ENCODE results near the gene ADA.
"Not testable (repeated sequence)": the region's sequence is repeated elsewhere in the genome, so short reads cannot be mapped to it uniquely, and the experiment has no call there.

Gene ADA

DNA sequence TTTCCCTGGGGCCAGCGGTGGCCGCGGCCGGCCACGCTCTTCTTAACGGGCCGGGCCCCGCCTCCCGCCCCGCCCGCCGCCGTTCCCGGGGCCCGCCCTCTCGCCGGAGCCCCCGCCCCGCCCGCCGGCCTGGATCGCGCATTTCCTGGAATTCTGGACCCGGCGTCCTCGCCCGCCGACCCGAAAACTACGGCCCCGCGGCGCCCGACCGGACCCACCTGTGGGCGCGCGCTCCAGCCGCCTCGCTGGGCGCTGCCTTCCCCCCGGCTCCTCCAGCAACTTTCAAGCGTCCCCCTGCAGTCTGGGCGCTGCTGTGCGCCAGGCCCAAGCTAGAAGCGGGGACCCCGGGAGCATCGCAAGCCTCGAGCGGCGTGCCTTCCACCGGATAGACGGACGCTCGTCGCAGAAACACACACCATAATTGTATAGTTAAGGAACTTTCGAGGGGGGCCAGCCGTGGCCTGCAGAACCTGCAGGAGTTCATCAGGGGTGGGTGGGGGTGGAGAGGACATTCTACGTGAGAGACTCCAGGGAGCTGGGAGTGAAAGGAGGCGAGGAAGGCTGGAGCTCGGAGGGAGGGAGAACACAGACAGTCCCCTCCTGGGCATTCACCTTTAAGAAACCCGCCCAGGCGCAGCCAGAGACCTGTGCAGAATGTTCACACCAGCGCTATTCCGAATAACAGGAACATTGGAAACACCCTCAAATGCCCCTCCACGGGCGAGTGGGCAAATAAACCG is at the start of gene ADA:
Gene ADA (minus strand): TSS at position 16 of the 740 bp plus-strand sequence. CDS start 92 bp downstream, outside the sequence.
- no peaks in the 10 kb centered on the region for H3K36me3 ChIP-seq (ENCODE audit: control insufficient read depth, insufficient read depth, low read length)
- H3K4me3 ChIP-seq (ENCODE audit: low read depth, low read length) = peak within 1 kb of the TSS; percentile 79
- no peaks in the 10 kb centered on the region for H3K9me3 ChIP-seq (ENCODE audit: control insufficient read depth, insufficient read depth, low read length)
- H3K27ac ChIP-seq (ENCODE audit: low read depth, low read length) = no peak within 1 kb of the TSS
- H3K27me3 ChIP-seq (ENCODE audit: control insufficient read depth, insufficient read depth, low read length) = peaks cover 31% of the 10 kb centered on the region
- peaks cover 15% of the 10 kb centered on the region for H3K4me1 ChIP-seq (ENCODE audit: control insufficient read depth, insufficient read depth, low read length)
- H3K9ac ChIP-seq (ENCODE audit: low read depth, low read length) = no peak within 1 kb of the TSS

DNA sequence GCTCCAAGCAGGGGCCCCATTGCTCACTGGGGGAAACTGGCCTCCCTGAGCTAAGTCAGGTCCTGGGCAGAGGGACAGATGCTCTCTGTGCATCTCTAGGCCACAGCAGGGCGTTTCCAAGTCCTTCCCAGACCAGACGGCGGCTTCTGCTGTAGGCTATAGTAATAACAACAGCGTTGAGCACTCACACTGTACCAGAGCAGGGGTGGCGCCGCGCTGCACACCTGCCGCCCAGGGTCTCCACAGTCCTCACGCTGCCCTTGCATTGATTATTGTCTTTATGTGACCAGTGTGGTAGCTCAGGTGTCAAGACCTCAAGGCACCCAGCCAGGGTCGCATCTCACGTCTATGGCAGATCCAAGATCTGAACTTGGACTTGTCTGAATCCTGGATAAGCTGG is 48.8 kb upstream of the ADA start:
- H3K4me1 ChIP-seq (ENCODE audit: control insufficient read depth, insufficient read depth, low read length) = peaks cover 20% of the 10 kb centered on the region
- no peaks in the 10 kb centered on the region for H3K9me3 ChIP-seq (ENCODE audit: control insufficient read depth, insufficient read depth, low read length)
- no peak overlapping the region for H3K4me3 ChIP-seq (ENCODE audit: low read depth, low read length)
- H3K27me3 ChIP-seq (ENCODE audit: control insufficient read depth, insufficient read depth, low read length) = no peaks in the 10 kb centered on the region
- H3K36me3 ChIP-seq (ENCODE audit: control insufficient read depth, insufficient read depth, low read length) = no peaks in the 10 kb centered on the region
- H3K27ac ChIP-seq (ENCODE audit: low read depth, low read length) = no peak overlapping the region
- no peak overlapping the region for H3K9ac ChIP-seq (ENCODE audit: low read depth, low read length)

DNA sequence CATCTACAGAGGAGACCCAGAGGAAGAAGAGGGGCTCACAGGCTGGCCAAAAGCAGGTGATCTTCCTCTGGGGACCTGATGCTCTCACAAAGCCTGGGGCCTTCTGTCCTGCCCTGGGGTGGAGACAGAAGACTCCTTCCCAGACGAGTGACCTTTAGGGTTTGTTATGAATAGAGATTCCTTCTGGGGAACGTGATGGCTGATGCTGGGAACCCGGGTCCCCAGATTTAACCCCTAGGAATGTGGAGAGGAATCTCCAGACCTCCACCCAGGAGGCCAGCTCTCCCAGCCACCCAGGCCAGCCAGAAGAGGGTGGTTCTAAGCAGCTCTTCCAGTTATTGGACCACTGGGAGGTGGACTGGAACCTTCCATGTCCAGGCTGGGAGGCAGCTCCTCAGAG is 46.9 kb upstream of the ADA start:
- H3K4me3 ChIP-seq (ENCODE audit: low read depth, low read length) = no peak overlapping the region
- H3K27ac ChIP-seq (ENCODE audit: low read depth, low read length) = no peak overlapping the region
- H3K9ac ChIP-seq (ENCODE audit: low read depth, low read length) = no peak overlapping the region
- peaks cover 20% of the 10 kb centered on the region for H3K4me1 ChIP-seq (ENCODE audit: control insufficient read depth, insufficient read depth, low read length)
- no peaks in the 10 kb centered on the region for H3K36me3 ChIP-seq (ENCODE audit: control insufficient read depth, insufficient read depth, low read length)
- H3K9me3 ChIP-seq (ENCODE audit: control insufficient read depth, insufficient read depth, low read length) = no peaks in the 10 kb centered on the region
- H3K27me3 ChIP-seq (ENCODE audit: control insufficient read depth, insufficient read depth, low read length) = no peaks in the 10 kb centered on the region

DNA sequence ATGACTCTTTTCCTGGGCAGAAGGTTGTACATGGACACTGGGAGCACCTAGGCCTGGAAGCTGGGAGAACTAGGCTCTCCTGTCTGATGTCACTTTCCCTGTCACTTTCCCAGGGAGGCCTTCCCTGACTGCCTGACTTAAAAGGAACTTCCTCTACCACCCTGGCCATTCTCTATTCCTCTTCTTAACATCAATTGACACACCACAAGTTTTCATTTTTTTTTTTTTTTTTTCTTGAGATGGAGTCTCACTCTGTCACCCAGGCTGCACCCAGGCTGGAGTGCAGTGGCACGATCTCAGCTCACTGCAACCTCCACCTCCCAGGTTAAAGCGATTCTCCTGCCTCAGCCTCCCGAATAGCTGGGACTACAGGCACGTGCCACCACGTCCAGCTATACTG is 45.5 kb upstream of the ADA start:
- H3K9me3 ChIP-seq (ENCODE audit: control insufficient read depth, insufficient read depth, low read length); H3K27ac ChIP-seq (ENCODE audit: low read depth, low read length); H3K9ac ChIP-seq (ENCODE audit: low read depth, low read length); H3K27me3 ChIP-seq (ENCODE audit: control insufficient read depth, insufficient read depth, low read length); H3K36me3 ChIP-seq (ENCODE audit: control insufficient read depth, insufficient read depth, low read length); H3K4me3 ChIP-seq (ENCODE audit: low read depth, low read length): not testable (repeated sequence)
- peaks cover 20% of the 10 kb centered on the region for H3K4me1 ChIP-seq (ENCODE audit: control insufficient read depth, insufficient read depth, low read length)

DNA sequence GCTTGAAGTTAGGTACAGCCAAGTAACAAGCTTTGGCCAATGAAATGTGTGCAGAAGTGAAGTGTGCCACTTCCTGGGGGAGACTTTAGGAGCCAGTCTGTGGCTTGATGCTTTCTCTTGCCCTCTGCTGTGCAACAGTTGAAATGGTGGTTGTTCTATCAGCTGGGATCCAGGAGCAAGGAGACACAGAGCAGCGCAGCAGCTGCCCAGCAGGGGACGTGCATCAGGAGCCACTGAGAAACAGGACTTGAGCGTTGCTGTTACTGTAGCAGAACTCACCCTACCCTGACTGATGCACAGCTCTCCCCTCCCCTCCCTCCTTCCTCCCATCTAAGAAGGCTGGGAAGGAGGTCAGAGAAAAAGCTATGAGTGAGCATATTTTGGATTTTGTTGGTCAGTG is 44.8 kb upstream of the ADA start:
- no peaks in the 10 kb centered on the region for H3K36me3 ChIP-seq (ENCODE audit: control insufficient read depth, insufficient read depth, low read length)
- no peaks in the 10 kb centered on the region for H3K27me3 ChIP-seq (ENCODE audit: control insufficient read depth, insufficient read depth, low read length)
- peaks cover 14% of the 10 kb centered on the region for H3K4me1 ChIP-seq (ENCODE audit: control insufficient read depth, insufficient read depth, low read length)
- no peaks in the 10 kb centered on the region for H3K9me3 ChIP-seq (ENCODE audit: control insufficient read depth, insufficient read depth, low read length)
- H3K4me3 ChIP-seq (ENCODE audit: low read depth, low read length) = no peak overlapping the region
- H3K9ac ChIP-seq (ENCODE audit: low read depth, low read length) = no peak overlapping the region
- H3K27ac ChIP-seq (ENCODE audit: low read depth, low read length) = no peak overlapping the region

DNA sequence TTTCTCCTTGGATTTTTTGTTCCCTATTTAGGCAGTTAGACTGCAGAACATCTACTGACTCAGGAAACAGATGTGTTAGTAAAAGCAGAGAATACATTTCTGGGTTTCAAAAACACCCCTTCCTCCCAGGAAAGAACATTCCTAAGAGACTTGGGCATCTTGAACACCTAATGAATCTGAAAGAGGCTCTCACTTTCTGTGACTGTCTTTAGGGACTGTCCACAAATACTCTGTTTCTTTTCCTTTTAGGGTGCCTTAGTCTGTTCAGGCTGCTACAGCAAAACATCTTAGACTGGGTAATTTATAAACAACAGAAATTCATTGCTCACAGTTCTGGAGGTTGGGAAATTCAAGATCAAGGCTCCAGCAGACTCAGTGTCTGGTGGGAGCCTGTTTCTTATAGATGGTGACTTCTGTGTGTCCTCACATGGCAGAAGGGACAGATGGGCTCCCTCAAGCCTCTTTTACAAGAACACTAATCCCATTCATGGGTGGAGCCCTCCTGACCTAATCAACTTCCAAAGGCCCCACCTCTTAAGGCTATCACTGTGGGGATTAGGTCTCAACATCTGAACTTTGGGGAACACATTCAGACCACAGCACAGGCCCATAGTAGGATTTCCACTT is 44.3 kb upstream of the ADA start:
- Histone ChIP-seq H3K9me3 (ENCODE audit: control insufficient read depth, insufficient read depth, low read length) (no peaks in the 10 kb centered on the region), H3K4me1 (ENCODE audit: control insufficient read depth, insufficient read depth, low read length) (peaks cover 9% of the 10 kb centered on the region), H3K9ac (ENCODE audit: low read depth, low read length) (no peak overlapping the region), H3K36me3 (ENCODE audit: control insufficient read depth, insufficient read depth, low read length) (no peaks in the 10 kb centered on the region), H3K4me3 (ENCODE audit: low read depth, low read length) (no peak overlapping the region), H3K27me3 (ENCODE audit: control insufficient read depth, insufficient read depth, low read length) (no peaks in the 10 kb centered on the region), H3K27ac (ENCODE audit: low read depth, low read length) (no peak overlapping the region)

DNA sequence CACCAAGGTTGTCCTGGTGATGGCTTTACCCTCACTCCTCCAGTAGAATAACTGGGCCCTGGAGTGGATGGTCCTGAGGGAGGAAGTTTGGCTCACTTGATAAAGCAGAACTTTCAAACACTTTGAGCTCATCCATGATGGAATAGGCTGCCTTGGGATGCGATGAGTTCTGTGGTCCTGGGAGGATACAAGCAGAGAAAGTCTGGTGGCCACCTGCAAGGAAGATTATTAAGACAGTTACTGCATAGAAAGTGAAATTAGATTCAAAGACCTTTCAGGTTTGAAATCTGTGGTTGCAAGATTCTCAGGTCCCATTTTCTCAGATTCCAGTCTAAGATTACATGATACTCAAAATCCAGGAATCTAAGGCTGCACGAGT is 43.8 kb upstream of the ADA start:
- no peak overlapping the region for H3K27ac ChIP-seq (ENCODE audit: low read depth, low read length)
- no peaks in the 10 kb centered on the region for H3K27me3 ChIP-seq (ENCODE audit: control insufficient read depth, insufficient read depth, low read length)
- no peaks in the 10 kb centered on the region for H3K9me3 ChIP-seq (ENCODE audit: control insufficient read depth, insufficient read depth, low read length)
- no peaks in the 10 kb centered on the region for H3K36me3 ChIP-seq (ENCODE audit: control insufficient read depth, insufficient read depth, low read length)
- H3K4me1 ChIP-seq (ENCODE audit: control insufficient read depth, insufficient read depth, low read length) = peaks cover 8% of the 10 kb centered on the region
- H3K9ac ChIP-seq (ENCODE audit: low read depth, low read length) = no peak overlapping the region
- H3K4me3 ChIP-seq (ENCODE audit: low read depth, low read length) = no peak overlapping the region

DNA sequence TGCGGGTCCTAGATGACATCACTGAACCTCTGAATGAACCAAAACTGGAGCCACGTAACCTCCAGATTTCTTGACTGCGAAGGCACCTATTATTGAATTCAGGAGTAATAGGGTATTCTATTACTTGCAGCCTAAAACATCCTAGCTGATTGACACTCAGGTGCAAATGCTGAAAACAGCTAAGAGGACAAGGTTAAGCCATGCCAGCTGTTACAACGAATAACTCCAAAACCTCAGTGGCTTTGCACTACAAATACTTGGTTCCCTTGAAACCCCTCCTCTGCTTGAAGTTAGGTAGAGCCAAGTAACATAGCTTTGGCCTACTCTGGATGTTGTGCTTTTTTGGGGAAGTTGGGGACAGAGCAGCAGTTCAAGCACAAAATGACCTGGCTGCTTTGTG is 42.7 kb upstream of the ADA start:
- no peak overlapping the region for H3K4me3 ChIP-seq (ENCODE audit: low read depth, low read length)
- H3K9ac ChIP-seq (ENCODE audit: low read depth, low read length) = no peak overlapping the region
- no peaks in the 10 kb centered on the region for H3K36me3 ChIP-seq (ENCODE audit: control insufficient read depth, insufficient read depth, low read length)
- peaks cover 8% of the 10 kb centered on the region for H3K4me1 ChIP-seq (ENCODE audit: control insufficient read depth, insufficient read depth, low read length)
- no peaks in the 10 kb centered on the region for H3K27me3 ChIP-seq (ENCODE audit: control insufficient read depth, insufficient read depth, low read length)
- H3K27ac ChIP-seq (ENCODE audit: low read depth, low read length) = no peak overlapping the region
- H3K9me3 ChIP-seq (ENCODE audit: control insufficient read depth, insufficient read depth, low read length) = no peaks in the 10 kb centered on the region

DNA sequence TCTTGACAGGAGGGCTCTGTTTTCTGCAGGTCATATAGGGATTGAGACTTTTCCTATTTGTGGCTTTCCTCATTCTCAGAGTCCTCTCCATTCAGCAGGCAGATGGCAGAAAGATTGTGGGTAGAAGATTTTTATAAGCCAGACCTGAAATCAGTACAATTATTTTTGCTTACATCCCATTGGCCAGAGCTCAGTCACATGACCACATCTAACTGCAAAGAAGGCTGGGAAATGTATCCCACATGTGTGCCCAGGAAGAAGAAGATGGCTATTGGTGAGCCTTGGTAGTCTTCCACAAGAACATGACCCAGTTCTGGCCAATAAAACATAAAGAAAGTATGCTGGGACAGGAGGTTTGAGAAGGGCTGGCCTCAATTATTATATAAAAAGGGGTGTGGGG is 42.1 kb upstream of the ADA start:
- no peaks in the 10 kb centered on the region for H3K36me3 ChIP-seq (ENCODE audit: control insufficient read depth, insufficient read depth, low read length)
- H3K27me3 ChIP-seq (ENCODE audit: control insufficient read depth, insufficient read depth, low read length) = no peaks in the 10 kb centered on the region
- no peaks in the 10 kb centered on the region for H3K9me3 ChIP-seq (ENCODE audit: control insufficient read depth, insufficient read depth, low read length)
- no peak overlapping the region for H3K9ac ChIP-seq (ENCODE audit: low read depth, low read length)
- H3K4me3 ChIP-seq (ENCODE audit: low read depth, low read length) = no peak overlapping the region
- H3K27ac ChIP-seq (ENCODE audit: low read depth, low read length) = no peak overlapping the region
- peaks cover 8% of the 10 kb centered on the region for H3K4me1 ChIP-seq (ENCODE audit: control insufficient read depth, insufficient read depth, low read length)

DNA sequence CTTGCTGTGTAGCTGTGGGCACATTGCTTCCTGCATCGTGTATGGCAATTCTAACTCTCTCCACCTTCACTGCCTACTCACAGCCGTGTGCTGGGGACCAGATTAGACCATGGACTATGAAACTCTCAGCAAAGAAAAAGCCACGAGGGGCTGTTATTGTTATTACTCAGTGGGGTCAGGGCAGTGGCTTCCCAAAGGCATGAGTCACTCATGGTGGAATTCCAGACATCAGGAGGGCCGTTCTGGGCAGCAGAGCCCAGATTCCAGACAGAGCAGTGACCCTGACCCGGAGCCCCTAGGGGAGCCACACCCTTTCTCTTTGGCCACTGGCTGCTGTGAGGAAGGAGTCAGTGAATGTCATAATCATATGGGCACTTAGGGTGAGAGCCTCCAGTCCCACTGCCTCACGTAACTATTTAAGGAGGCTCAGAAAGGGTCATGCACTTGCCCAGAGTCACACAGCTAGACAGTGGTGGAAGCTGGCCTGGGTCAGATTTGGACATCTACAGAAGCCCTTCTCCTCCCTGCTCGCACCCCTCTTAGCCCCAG is 41.5 kb upstream of the ADA start:
- peak overlapping the region; percentile 43 for H3K27ac ChIP-seq (ENCODE audit: low read depth, low read length)
- H3K4me3 ChIP-seq (ENCODE audit: low read depth, low read length) = no peak overlapping the region
- H3K4me1 ChIP-seq (ENCODE audit: control insufficient read depth, insufficient read depth, low read length) = peaks cover 8% of the 10 kb centered on the region
- no peaks in the 10 kb centered on the region for H3K27me3 ChIP-seq (ENCODE audit: control insufficient read depth, insufficient read depth, low read length)
- H3K9me3 ChIP-seq (ENCODE audit: control insufficient read depth, insufficient read depth, low read length) = no peaks in the 10 kb centered on the region
- no peaks in the 10 kb centered on the region for H3K36me3 ChIP-seq (ENCODE audit: control insufficient read depth, insufficient read depth, low read length)
- no peak overlapping the region for H3K9ac ChIP-seq (ENCODE audit: low read depth, low read length)

Measured in HUES48 (cell line).